Ovary (tissue), 3 donors: ENCODE results near the gene SLC35B4.

ENCODE experiments used
- EP300 ChIP-seq: sonication (generic); formaldehyde crosslinking; IDR thresholded peaks from one replicate; pipeline ENCODE4 v1.6.1; 2017; ENCODE audit warnings: antibody characterized with exemption
- POLR2A ChIP-seq: fragments of 450-650 bp; IDR thresholded peaks from one replicate; pipeline ENCODE4 v1.6.1; 2017; ENCODE audit warnings: antibody characterized with exemption, mild to moderate bottlenecking, moderate library complexity
- TF ChIP-seq, protein P1 (sequence below), 3 donors: fragments of 450-650 bp in 2 of 3; fragments of 200-600 bp in 1 of 3; IDR thresholded peaks; one replicate each; pipeline versions ENCODE4 v1.5.1 to v1.8.0; 2016 to 2022; ENCODE audit warnings: antibody characterized with exemption in 3 of 3, mild to moderate bottlenecking in 1 of 3
- donor health status: DM: no; HTN: no; CAD: no.

DNA sequence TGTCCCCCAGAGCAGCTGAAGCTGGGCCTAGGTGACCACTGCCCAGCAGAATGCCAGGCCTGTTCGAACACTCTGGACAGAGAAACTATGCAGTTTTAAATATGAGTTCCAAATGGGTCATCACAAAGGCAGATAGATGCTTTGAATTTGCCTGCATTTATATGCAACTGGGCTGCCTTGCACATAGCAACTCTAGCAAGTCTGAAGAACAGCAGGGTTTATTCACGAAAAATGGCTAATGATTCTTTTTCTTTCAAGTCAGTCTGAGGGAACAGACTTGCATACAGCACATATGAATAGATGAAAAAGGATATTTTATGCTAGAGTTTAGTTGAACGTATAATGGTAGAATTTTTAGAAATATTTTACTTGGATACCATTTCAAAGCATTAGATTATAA is 68.5 kb downstream of the SLC35B4 start:
- TF ChIP-seq, protein P1, sequence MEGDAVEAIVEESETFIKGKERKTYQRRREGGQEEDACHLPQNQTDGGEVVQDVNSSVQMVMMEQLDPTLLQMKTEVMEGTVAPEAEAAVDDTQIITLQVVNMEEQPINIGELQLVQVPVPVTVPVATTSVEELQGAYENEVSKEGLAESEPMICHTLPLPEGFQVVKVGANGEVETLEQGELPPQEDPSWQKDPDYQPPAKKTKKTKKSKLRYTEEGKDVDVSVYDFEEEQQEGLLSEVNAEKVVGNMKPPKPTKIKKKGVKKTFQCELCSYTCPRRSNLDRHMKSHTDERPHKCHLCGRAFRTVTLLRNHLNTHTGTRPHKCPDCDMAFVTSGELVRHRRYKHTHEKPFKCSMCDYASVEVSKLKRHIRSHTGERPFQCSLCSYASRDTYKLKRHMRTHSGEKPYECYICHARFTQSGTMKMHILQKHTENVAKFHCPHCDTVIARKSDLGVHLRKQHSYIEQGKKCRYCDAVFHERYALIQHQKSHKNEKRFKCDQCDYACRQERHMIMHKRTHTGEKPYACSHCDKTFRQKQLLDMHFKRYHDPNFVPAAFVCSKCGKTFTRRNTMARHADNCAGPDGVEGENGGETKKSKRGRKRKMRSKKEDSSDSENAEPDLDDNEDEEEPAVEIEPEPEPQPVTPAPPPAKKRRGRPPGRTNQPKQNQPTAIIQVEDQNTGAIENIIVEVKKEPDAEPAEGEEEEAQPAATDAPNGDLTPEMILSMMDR (IDR thresholded peaks at IDR 0.05): no peak
- no peak for TF ChIP-seq POLR2A
- TF ChIP-seq EP300: no peak
